Lower leg skin (tissue), 4 donors: ENCODE results near the gene SYPL1. TPM values are rescaled to one million over a fixed set of nuclear protein-coding genes. Genes with fewer than 3 reads are reported as not detected.
A peak's percentile ranks its signal among the peaks of the same experiment; 100 is the strongest.

Experiments
- DNase-seq, 2 donors: peaks; one replicate each; pipeline ENCODE4 v3.0.0-alpha.2; 2019; ENCODE audit warnings: low spot score in 2 of 2
- H3K4me3 ChIP-seq: fragments of 200-600 bp; sonication (generic); 2 replicates; pipeline ENCODE4 v1.5.1; 2017; ENCODE audit warnings: mild to moderate bottlenecking, low read depth; ENCODE audit not compliant: poor library complexity, severe bottlenecking
- CTCF ChIP-seq, 3 donors: fragments of 450-650 bp; IDR thresholded peaks; one replicate each; pipeline ENCODE4 v1.5.1; 2016; ENCODE audit warnings: antibody characterized with exemption in 3 of 3, mild to moderate bottlenecking in 3 of 3, moderate library complexity in 2 of 3
- POLR2A ChIP-seq, 2 donors: fragments of 450-650 bp; IDR thresholded peaks; one replicate each; pipeline ENCODE4 v1.6.1; 2016 to 2017; ENCODE audit warnings: antibody characterized with exemption in 2 of 2, mild to moderate bottlenecking in 1 of 2, moderate library complexity in 1 of 2
- WGBS, 2 donors: methylation state at CpG; one replicate each; pipeline ENCODE4 v1.1.5; 2018; 5-methylcytosine and 5-hydroxymethylcytosine counted together
- intact Hi-C: fragments of 100-400 bp; cut with DNase I; formaldehyde crosslinking; loops from one replicate; pipeline ENCODE4 v1.15.0; 2023; ENCODE audit warnings: low total_unique reads
- total RNA-seq, 4 donors: library from RNA; depleted of rRNA; stranded (reverse); fragments of >200 nt; gene quantifications; one replicate each; pipeline ENCODE4 v1.1.0, GENCODE V29; 2016

SYPL1 gene
- total RNA-seq, 4 donors from 2014 or later: 77.7 to 96.7 (median 89.6) TPM

- DNase-seq: peak in 1 of 2 donors; percentile 76
- no peak overlapping the region for H3K4me3 ChIP-seq
- TF ChIP-seq CTCF (IDR thresholded peaks at IDR 0.05) (no peak), POLR2A (IDR thresholded peaks at IDR 0.05) (no peak)
- WGBS, 2 donors: 55 to 69% methylated on average over 7 of the region's 7 CpGs
- intact Hi-C loops: no loop called here
Observed at GRCh38 chr7:106060394-106060920, 51.7 kb downstream of the SYPL1 start.

GRCh38 chr7:106059556-106059955, 52.6 kb downstream of the SYPL1 start:
- DNase-seq: no peak
- no peak for TF ChIP-seq CTCF (IDR thresholded peaks at IDR 0.05)
- no peak for TF ChIP-seq POLR2A (IDR thresholded peaks at IDR 0.05)
- intact Hi-C loops: loop anchor here (5.0 kb wide), 1 partner anchor 38 kb away; no protein-coding TSS in a partner anchor
- WGBS, 2 donors: 84 to 91% methylated on average over 2 of the region's 2 CpGs
- H3K4me3 ChIP-seq: no peak overlapping the region

GRCh38 chr7:106058928-106059324, 53.2 kb downstream of the SYPL1 start:
- no peak for DNase-seq
- intact Hi-C loops: loop anchor here (5.0 kb wide), 1 partner anchor 38 kb away; no protein-coding TSS in a partner anchor
- 77 to 83% methylated on average over 3 of the region's 3 CpGs for WGBS, 2 donors
- H3K4me3 ChIP-seq: no peak overlapping the region
- no peak for TF ChIP-seq POLR2A (IDR thresholded peaks at IDR 0.05)
- no peak for TF ChIP-seq CTCF (IDR thresholded peaks at IDR 0.05)

- 37 to 50% methylated on average over 16 to 19 of the region's 19 CpGs for WGBS, 2 donors
- DNase-seq: peak; percentile 87 to 93
- no peak overlapping the region for H3K4me3 ChIP-seq
- TF ChIP-seq CTCF (IDR thresholded peaks at IDR 0.05) (no peak), POLR2A (IDR thresholded peaks at IDR 0.05) (no peak)
- intact Hi-C loops: loop anchor here (5.0 kb wide), 1 partner anchor 39 kb away; no protein-coding TSS in a partner anchor
Observed at GRCh38 chr7:106057962-106058927, 53.9 kb downstream of the SYPL1 start.

GRCh38 chr7:106057204-106057961, 54.7 kb downstream of the SYPL1 start:
- no peak for DNase-seq
- intact Hi-C loops: loop anchor here (5.0 kb wide), 1 partner anchor 40 kb away; no protein-coding TSS in a partner anchor
- no peak for TF ChIP-seq POLR2A (IDR thresholded peaks at IDR 0.05)
- no peak for TF ChIP-seq CTCF (IDR thresholded peaks at IDR 0.05)
- H3K4me3 ChIP-seq: no peak overlapping the region
- WGBS, 2 donors: 65 to 69% methylated on average over 10 of the region's 10 CpGs
